H1 (cell line): Measurements from ENCODE around the gene FAM50A. TPM values are rescaled to one million over a fixed set of nuclear protein-coding genes. Genes with fewer than 3 reads are reported as not detected.

Experiments used
- CTCF ChIA-PET: fragments of 300-600 bp; sonication (Branson Sonifier 250); formaldehyde crosslinking; loops from one replicate; lab custom pipeline; 2021; ENCODE audit not compliant: partially characterized antibody; lab: Charles Lee
- POLR2A ChIA-PET: fragments of 300-600 bp; sonication (Branson Sonifier 250); formaldehyde crosslinking; loops from one replicate; lab custom pipeline; 2021; ENCODE audit warnings: inconsistent platforms; ENCODE audit not compliant: partially characterized antibody; lab: Charles Lee
- DNase-seq, 2 experiments: peaks; one replicate each; pipeline versions ENCODE4 v3.0.0 to v3.0.0-alpha.2; 2010 to 2022; ENCODE audit warnings: low spot score in 2 of 2, low read depth in 1 of 2, mixed read lengths in 1 of 2
- FAIRE-seq: peaks from 2 replicates; lab custom pipeline; 2011; peaks lifted over from hg19 to GRCh38; lab: Jason Lieb, UNC
- H2AFZ ChIP-seq: 2 replicates; pipeline ENCODE4 v1.8.1; 2012; ENCODE audit warnings: low read length, inconsistent platforms
- H2AK5ac ChIP-seq: 2 replicates; pipeline ENCODE4 v1.6.1; 2013; ENCODE audit warnings: low read depth, low read length
- H2BK120ac ChIP-seq: replicated peaks from 2 replicates; pipeline ENCODE3; 2013; ENCODE audit warnings: low read depth, low read length, inconsistent platforms
- H2BK12ac ChIP-seq: 2 replicates; pipeline ENCODE4 v1.6.1; 2013; ENCODE audit warnings: low read depth, low read length
- H2BK15ac ChIP-seq: 2 replicates; pipeline ENCODE4 v1.6.1; 2013; ENCODE audit warnings: low read length
- H2BK20ac ChIP-seq: 2 replicates; pipeline ENCODE4 v1.6.1; 2013; ENCODE audit warnings: low read length
- H2BK5ac ChIP-seq: 2 replicates; pipeline ENCODE4 v1.6.1; 2013; ENCODE audit warnings: low read depth, low read length
- H3K14ac ChIP-seq: 2 replicates; pipeline ENCODE4 v1.6.1; 2013; ENCODE audit warnings: inconsistent platforms; ENCODE audit not compliant: insufficient read length
- H3K18ac ChIP-seq: 2 replicates; pipeline ENCODE4 v1.6.1; 2013; ENCODE audit warnings: low read length; ENCODE audit errors: extremely low read depth
- H3K23ac ChIP-seq: 2 replicates; pipeline ENCODE4 v1.6.1; 2013; ENCODE audit warnings: inconsistent platforms; ENCODE audit not compliant: insufficient read length
- H3K23me2 ChIP-seq: 2 replicates; pipeline ENCODE4 v1.6.1; 2013; ENCODE audit warnings: low read depth, low read length
- H3K27ac ChIP-seq: 2 replicates; pipeline ENCODE4 v1.6.1; 2011; ENCODE audit warnings: low read depth, low read length, inconsistent platforms
- H3K27me3 ChIP-seq, 4 experiments: replicated peaks in 1 of 4; 1 replicate in 1 of 4; 2 replicates in 3 of 4; pipeline versions ENCODE4 v1.6.1 to v1.8.1; 2011 to 2013; ENCODE audit warnings: low read length in 3 of 4, mild to moderate bottlenecking in 3 of 4, inconsistent platforms in 2 of 4, mixed read lengths in 2 of 4, moderate library complexity in 1 of 4; ENCODE audit not compliant: control insufficient read depth in 3 of 4, insufficient read depth in 3 of 4; ENCODE audit errors: extremely low read depth in 1 of 4
- H3K36me3 ChIP-seq, 4 experiments: 2 replicates each; pipeline versions ENCODE4 v1.6.1 to v1.8.1; 2011 to 2013; ENCODE audit warnings: mild to moderate bottlenecking in 4 of 4, low read length in 3 of 4, moderate library complexity in 2 of 4, control low read depth in 1 of 4, inconsistent platforms in 1 of 4; ENCODE audit not compliant: insufficient read depth in 4 of 4, control insufficient read depth in 2 of 4
- H3K4ac ChIP-seq: replicated peaks from 2 replicates; pipeline ENCODE3; 2013; ENCODE audit warnings: low read length, low read depth, mixed read lengths, inconsistent platforms; ENCODE audit not compliant: insufficient read length
- H3K4me1 ChIP-seq, 4 experiments: replicated peaks in 1 of 4; 1 replicate in 1 of 4; 2 replicates in 3 of 4; pipeline versions ENCODE4 v1.6.1 to v1.8.1; 2011 to 2013; ENCODE audit warnings: low read length in 3 of 4, inconsistent platforms in 2 of 4, mixed read lengths in 1 of 4; ENCODE audit not compliant: insufficient read depth in 4 of 4, control insufficient read depth in 3 of 4
- H3K4me2 ChIP-seq, 2 experiments: 2 replicates each; pipeline versions ENCODE4 v1.6.1 to v1.8.1; 2011 to 2013; ENCODE audit warnings: low read depth in 2 of 2, low read length in 2 of 2, control low read depth in 1 of 2, inconsistent platforms in 1 of 2, mild to moderate bottlenecking in 1 of 2; ENCODE audit not compliant: insufficient read depth in 1 of 2
- H3K4me3 ChIP-seq, 4 experiments: fragments of 200-600, 300-600 bp in 1 of 4; sonication (generic), shearing (Covaris generic), sonication (Bioruptor Twin) in 1 of 4; 2 replicates each; pipeline versions ENCODE4 v1.5.1 to v1.8.1; 2011 to 2016; ENCODE audit warnings: low read length in 4 of 4, low read depth in 3 of 4, control low read depth in 2 of 4, inconsistent platforms in 2 of 4, mild to moderate bottlenecking in 2 of 4, mixed read lengths in 1 of 4, moderate library complexity in 1 of 4; ENCODE audit not compliant: insufficient read depth in 2 of 4; ENCODE audit errors: extremely low read depth in 1 of 4
- H3K56ac ChIP-seq: replicated peaks from 2 replicates; pipeline ENCODE3; 2013; ENCODE audit warnings: low read depth, mild to moderate bottlenecking, mixed read lengths, low read length, inconsistent platforms; ENCODE audit not compliant: insufficient read length
- H3K79me1 ChIP-seq: 2 replicates; pipeline ENCODE4 v1.6.1; 2013; ENCODE audit warnings: low read depth, low read length, control low read depth
- H3K79me2 ChIP-seq, 2 experiments: 2 replicates each; pipeline versions ENCODE4 v1.6.1 to v1.8.1; 2012 to 2013; ENCODE audit warnings: low read length in 2 of 2, mild to moderate bottlenecking in 2 of 2, inconsistent platforms in 1 of 2; ENCODE audit not compliant: insufficient read depth in 2 of 2, control insufficient read depth in 1 of 2
- H3K9ac ChIP-seq, 4 experiments: replicated peaks in 1 of 4; 1 replicate in 1 of 4; 2 replicates in 3 of 4; pipeline versions ENCODE4 v1.6.1 to v1.8.1; 2011 to 2013; ENCODE audit warnings: low read depth in 3 of 4, low read length in 3 of 4, control low read depth in 2 of 4, mild to moderate bottlenecking in 2 of 4, moderate library complexity in 2 of 4, inconsistent platforms in 1 of 4; ENCODE audit errors: extremely low read depth in 1 of 4
- H3K9me3 ChIP-seq, 2 experiments: 2 replicates each; pipeline versions ENCODE4 v1.6.1 to v1.8.1; 2012 to 2013; ENCODE audit warnings: mild to moderate bottlenecking in 2 of 2, moderate library complexity in 2 of 2, control low read depth in 1 of 2, inconsistent platforms in 1 of 2, low read depth in 1 of 2, low read length in 1 of 2, mixed read lengths in 1 of 2; ENCODE audit not compliant: insufficient read depth in 2 of 2
- H4K20me1 ChIP-seq, 2 experiments: replicated peaks in 1 of 2; 2 replicates each; pipeline versions ENCODE3 to v1.8.1; 2011 to 2013; ENCODE audit warnings: inconsistent platforms in 2 of 2, low read length in 2 of 2, mild to moderate bottlenecking in 1 of 2; ENCODE audit not compliant: insufficient read depth in 2 of 2, control insufficient read depth in 1 of 2
- H4K5ac ChIP-seq: 2 replicates; pipeline ENCODE4 v1.6.1; 2013; ENCODE audit warnings: low read length, low read depth, mixed read lengths, inconsistent platforms; ENCODE audit not compliant: insufficient read length
- H4K8ac ChIP-seq: 2 replicates; pipeline ENCODE4 v1.8.0; 2013; ENCODE audit warnings: mild to moderate bottlenecking, moderate library complexity, low read length, inconsistent platforms; ENCODE audit not compliant: insufficient read depth; ENCODE audit errors: extremely low read depth
- H4K91ac ChIP-seq: replicated peaks from 2 replicates; pipeline ENCODE3; 2013; ENCODE audit warnings: low read length, mixed read lengths, inconsistent platforms; ENCODE audit not compliant: insufficient read length
- BCL11A ChIP-seq, 2 experiments: IDR thresholded peaks; one replicate each; pipeline ENCODE4 v1.6.1; 2011; ENCODE audit warnings: low read depth in 2 of 2, low read length in 2 of 2, mild to moderate bottlenecking in 2 of 2
- CEBPB ChIP-seq: IDR thresholded peaks from 2 replicates; pipeline ENCODE4 v1.6.1; 2012; ENCODE audit warnings: low read depth, low read length
- KDM5A ChIP-seq: fragments of 200-600 bp; IDR thresholded peaks from 2 replicates; pipeline ENCODE4 v1.7.1; 2012; ENCODE audit warnings: mild to moderate bottlenecking, low read length, inconsistent platforms, mixed read lengths
- PHF8 ChIP-seq: fragments of 200-600 bp; sonication (generic); conservative IDR thresholded peaks from 2 replicates; pipeline ENCODE4 v1.7.1; 2012; ENCODE audit warnings: low read depth, mild to moderate bottlenecking, inconsistent platforms, low read length, moderate library complexity
- TAF1 ChIP-seq: IDR thresholded peaks from 2 replicates; pipeline ENCODE4 v1.6.1; 2011; ENCODE audit warnings: mild to moderate bottlenecking, low read depth, low read length
- TCF12 ChIP-seq: IDR thresholded peaks from 2 replicates; pipeline ENCODE4 v1.6.1; 2011; ENCODE audit warnings: low read depth, mild to moderate bottlenecking, low read length
- USF2 ChIP-seq: IDR thresholded peaks from 2 replicates; pipeline ENCODE4 v1.6.1; 2011; ENCODE audit warnings: low read length, improper control_type of control experiment
- YY1 ChIP-seq: IDR thresholded peaks from 2 replicates; pipeline ENCODE4 v1.6.1; 2011; ENCODE audit warnings: low read depth, mild to moderate bottlenecking, low read length
- WGBS, 2 experiments: shearing (Covaris generic) in 1 of 2; methylation state at CpG; one replicate each; pipeline versions ENCODE4 v1.1.6 to v1.1.7; 2013 to 2015; ENCODE audit warnings: low lambda C conversion rate in 2 of 2, mixed read lengths in 2 of 2, inconsistent platforms in 1 of 2, low coverage in 1 of 2, missing lambda C conversion rate in 1 of 2; ENCODE audit not compliant: insufficient replicate concordance in 2 of 2, insufficient coverage in 1 of 2, insufficient read length in 1 of 2; ENCODE audit errors: extremely low coverage in 1 of 2, missing lambda C conversion rate in 1 of 2; 5-methylcytosine and 5-hydroxymethylcytosine counted together
- polyA plus RNA-seq, 7 experiments: library from polyadenylated mRNA; depleted of rRNA in 3 of 7; stranded (reverse) in 5 of 7; unstranded in 2 of 7; fragments of >200 nt in 5 of 7; fragments of 200-250 nt in 2 of 7; gene quantifications; 1 replicate in 5 of 7; 2 replicates in 1 of 7; 4 replicates in 1 of 7; pipeline versions ENCODE4 v1.2.1 to v1.2.3, GENCODE V29; 2011 to 2013; ENCODE audit warnings: missing spikeins in 2 of 7, mixed read lengths in 2 of 7
- total RNA-seq: library from RNA; stranded (reverse); fragmentation: NEBNext Ultra II Directional; extraction: Animal tissue kit (Norgen Biotek cat#: 25700); gene quantifications from 2 replicates; pipeline ENCODE4 v1.2.1, GENCODE V29; 2021
- TF ChIP-seq, protein P1 (sequence below): IDR thresholded peaks from 2 replicates; pipeline ENCODE4 v1.6.1; 2012; ENCODE audit warnings: inconsistent platforms

The FAM50A gene
- total and polyA plus RNA-seq, 2 of the 8 experiments (the other 6 are each of a cell fraction or from before 2014, with no cell fraction given), result 30.7 to 48.7 TPM

- Histone ChIP-seq H2BK12ac (no peak overlapping the region), H3K79me1 (no peaks in the 10 kb centered on the region; the same call in 1 of the 2 replicates), H2BK120ac (no peak overlapping the region), H3K9me3 (no peaks in the 10 kb centered on the region), H3K4ac (no peak overlapping the region), H3K23me2 (peaks cover 6% of the 10 kb centered on the region; the same call in 1 of the 2 replicates), H2AK5ac (no peak overlapping the region), H2BK5ac (no peak overlapping the region)
- CTCF ChIA-PET, result interaction anchor here (0.7 to 1.1 kb wide), 2 partner anchors 11 to 28 kb away, joined by 3 to 4 read pairs; no protein-coding TSS in a partner anchor
- no peak for FAIRE-seq
- no peak for TF ChIP-seq USF2
- TF ChIP-seq CEBPB, result no peak
- no peak for TF ChIP-seq PHF8
- no peak for TF ChIP-seq BCL11A (IDR thresholded peaks at IDR 0.05; ENCODE audit: low read depth in 2 of 2, low read length in 2 of 2)
- TF ChIP-seq, protein P1, sequence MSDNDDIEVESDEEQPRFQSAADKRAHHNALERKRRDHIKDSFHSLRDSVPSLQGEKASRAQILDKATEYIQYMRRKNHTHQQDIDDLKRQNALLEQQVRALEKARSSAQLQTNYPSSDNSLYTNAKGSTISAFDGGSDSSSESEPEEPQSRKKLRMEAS, result no peak
- TF ChIP-seq KDM5A, result no peak
- no peak for TF ChIP-seq TAF1
- no peak for TF ChIP-seq TCF12
- no peak for TF ChIP-seq YY1
- TF ChIP-seq, all 59 proteins: peak for 0
- H3K4me1 ChIP-seq, result peaks cover 0 to 9% (median 5%) of the 10 kb centered on the region in 4 experiments; a peak in 6 of 7 replicates
- 86% methylated on average over 6 of the region's 17 CpGs; no CpG with 5 or more reads in 1 of the 2 experiments for WGBS, 2 experiments
- no peak overlapping the region for H3K18ac ChIP-seq
- no peak overlapping the region for H3K4me3 ChIP-seq
- H3K79me2 ChIP-seq, result peaks cover 0 to 17% of the 10 kb centered on the region in 2 experiments; a peak in 2 of 4 replicates
- no peak for DNase-seq
- H3K36me3 ChIP-seq, result peaks cover 0 to 27% (median 11%) of the 10 kb centered on the region in 4 experiments; a peak in 5 of 8 replicates
- H4K8ac ChIP-seq, result no peak overlapping the region
- POLR2A ChIA-PET, result interaction anchor here (1.0 to 2.2 kb wide), 4 partner anchors 34 to 75 kb away, joined by 3 to 6 read pairs (median 4); partner anchors contain the start of gene UBL4A
- no peak overlapping the region for H2AFZ ChIP-seq
- H4K20me1 ChIP-seq, result peaks cover 0 to 13% of the 10 kb centered on the region in 2 experiments
- no peak overlapping the region for H3K56ac ChIP-seq
- no peak overlapping the region for H3K23ac ChIP-seq
- no peak overlapping the region for H2BK20ac ChIP-seq
- no peak overlapping the region for H4K91ac ChIP-seq
- H3K27me3 ChIP-seq, result no peaks in the 10 kb centered on the region
- H3K27ac ChIP-seq, result no peak overlapping the region
- H4K5ac ChIP-seq, result no peak overlapping the region
- H3K9ac ChIP-seq, result no peak overlapping the region
- no peak overlapping the region for H2BK15ac ChIP-seq
- no peak overlapping the region for H3K4me2 ChIP-seq
- no peak overlapping the region for H3K14ac ChIP-seq
Measured at GRCh38 chrX:154440623-154441357, 3.2 kb upstream of the FAM50A start.
